DOHH2 (cell line): ENCODE measurements around the gene RNF26.

ENCODE experiments used
- CTCF ChIP-seq: fragments of 200-600 bp; sonication (generic); IDR thresholded peaks from one replicate; pipeline ENCODE4 v1.5.1; 2014; ENCODE audit warnings: antibody characterized with exemption, mild to moderate bottlenecking, low read depth, low read length; ENCODE audit not compliant: poor library complexity, severe bottlenecking
- EZH2phosphoT487 ChIP-seq: fragments of 200-600 bp; sonication (generic); IDR thresholded peaks from 2 replicates; pipeline ENCODE4 v1.6.1; 2017; ENCODE audit warnings: borderline replicate concordance, mild to moderate bottlenecking, antibody characterized with exemption, low read length, moderate library complexity, mixed read lengths

- TF ChIP-seq EZH2phosphoT487 (no peak), CTCF (no peak)
Observed at GRCh38 chr11:119322921-119323531, 11.3 kb upstream of the RNF26 start.
